Brain microvascular endothelial cell (primary cell): ENCODE data around the gene ST7.

Source experiments
- DNase-seq: peaks from one replicate; pipeline ENCODE4 v3.0.0-alpha.2; 2020
- H3K27ac ChIP-seq: fragments of 250-450 bp; sonication (Bioruptor Pico); 2 replicates; pipeline ENCODE4 v1.5.1; 2020; ENCODE audit warnings: mild to moderate bottlenecking, moderate library complexity
- H3K27me3 ChIP-seq: fragments of 250-450 bp; sonication (Bioruptor Pico); replicated peaks from 2 replicates; pipeline ENCODE4 v1.5.1; 2020; ENCODE audit warnings: mild to moderate bottlenecking
- H3K36me3 ChIP-seq: fragments of 250-450 bp; sonication (Bioruptor Pico); replicated peaks from 2 replicates; pipeline ENCODE4 v1.5.1; 2020; ENCODE audit warnings: mild to moderate bottlenecking
- H3K4me3 ChIP-seq: 2 replicates; pipeline ENCODE4 v1.5.1; 2011; ENCODE audit warnings: low read depth, mild to moderate bottlenecking, control low read depth, low read length, moderate library complexity
- CTCF ChIP-seq: IDR thresholded peaks from 2 replicates; pipeline ENCODE4 v1.5.1; 2011; ENCODE audit warnings: low read depth, mild to moderate bottlenecking, moderate library complexity, low read length, control low read depth, inconsistent platforms; ENCODE audit errors: missing control alignments
- in situ Hi-C: cut with HindIII; loops from 2 replicates; pipeline ENCODE4 v1.10.0; 2017; ENCODE audit warnings: low sequenced_read_pairs, low pct_ligation_motif_present

ST7 gene

GRCh38 chr7:117009705-117010361, 56.5 kb downstream of the ST7 start:
- in situ Hi-C loops, result no loop called here
- Histone ChIP-seq H3K27me3 (no peaks in the 10 kb centered on the region), H3K4me3 (no peak overlapping the region), H3K36me3 (no peaks in the 10 kb centered on the region), H3K27ac (peak overlapping the region; percentile 55)
- DNase-seq, result no peak
- no peak for TF ChIP-seq CTCF

- H3K4me3 ChIP-seq, result no peak overlapping the region
- peak; percentile 53 for DNase-seq
- H3K27me3 ChIP-seq, result no peaks in the 10 kb centered on the region
- no peak for TF ChIP-seq CTCF
- in situ Hi-C loops, result no loop called here
- no peaks in the 10 kb centered on the region for H3K36me3 ChIP-seq
- H3K27ac ChIP-seq, result peak overlapping the region; percentile 55
Observed at GRCh38 chr7:117010375-117011133, 57.3 kb downstream of the ST7 start.

- H3K27ac ChIP-seq, result peak overlapping the region; percentile 7
- DNase-seq, result no peak
- no peak for TF ChIP-seq CTCF
- H3K4me3 ChIP-seq, result no peak overlapping the region
- in situ Hi-C loops, result no loop called here
- H3K36me3 ChIP-seq, result no peaks in the 10 kb centered on the region
- no peaks in the 10 kb centered on the region for H3K27me3 ChIP-seq
Observed at GRCh38 chr7:117011419-117012260, 58.3 kb downstream of the ST7 start.

- no peak for TF ChIP-seq CTCF
- H3K4me3 ChIP-seq, result no peak overlapping the region
- DNase-seq, result no peak
- H3K36me3 ChIP-seq, result no peaks in the 10 kb centered on the region
- in situ Hi-C loops, result no loop called here
- H3K27me3 ChIP-seq, result no peaks in the 10 kb centered on the region
- no peak overlapping the region for H3K27ac ChIP-seq
Observed at GRCh38 chr7:117012284-117012683, 59.0 kb downstream of the ST7 start.

GRCh38 chr7:117012696-117013095, 59.4 kb downstream of the ST7 start:
- no peak overlapping the region for H3K27ac ChIP-seq
- in situ Hi-C loops, result no loop called here
- H3K27me3 ChIP-seq, result no peaks in the 10 kb centered on the region
- TF ChIP-seq CTCF, result peak; percentile 62
- no peak overlapping the region for H3K4me3 ChIP-seq
- DNase-seq, result peak; percentile 51
- no peaks in the 10 kb centered on the region for H3K36me3 ChIP-seq
